Measurements from ENCODE around the gene BMPER.

Gene BMPER

GRCh38 chr7:34191771-34192479 is 286.6 kb downstream of the BMPER start:
- no peak for DNase-seq

GRCh38 chr7:34192906-34193305 is 287.6 kb downstream of the BMPER start:
- no peak for DNase-seq

- no peak for DNase-seq
Measured at GRCh38 chr7:34198231-34198641, 292.9 kb downstream of the BMPER start.

Measured in NCI-H345 (cell line).